ENCODE measurements around the gene LYPD6.

The LYPD6 gene

GRCh38 chr2:149399934-149400615 lies 69.7 kb downstream of the LYPD6 start:
- no peaks in the 10 kb centered on the region for H3K9me3 ChIP-seq (ENCODE audit: control insufficient read depth, insufficient read depth, low read depth, low read length)

DNA sequence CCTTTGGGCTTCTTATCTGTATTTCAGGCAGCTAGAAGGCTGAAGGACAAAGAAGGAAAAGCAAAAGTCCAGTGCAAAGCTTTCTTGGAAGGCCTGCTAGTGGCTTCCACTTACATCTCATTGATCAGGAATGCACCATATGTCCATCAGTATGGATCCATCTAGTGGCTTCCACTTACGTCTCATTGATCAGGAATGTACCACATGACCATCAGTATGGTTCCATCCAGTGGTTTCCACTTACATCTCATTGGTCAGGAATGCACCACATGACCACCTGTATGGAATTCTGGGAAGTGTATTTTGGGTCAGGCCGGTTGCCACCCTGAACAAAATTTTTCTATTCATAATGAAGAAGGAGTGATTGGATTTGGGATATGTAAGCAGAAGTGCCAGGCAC lies 70.6 kb downstream of the LYPD6 start:
- H3K4me3 ChIP-seq (ENCODE audit: low read depth, low read length), result no peak overlapping the region
- H3K36me3 ChIP-seq (ENCODE audit: control insufficient read depth in 2 of 2, insufficient read depth in 1 of 2, low read length in 2 of 2), result no peaks in the 10 kb centered on the region
- ChIA-PET POLR2A (no interaction called here), CTCF (no interaction called here)
- H3K4me1 ChIP-seq (ENCODE audit: control insufficient read depth, insufficient read depth, low read length), result no peaks in the 10 kb centered on the region
- no peak overlapping the region for H3K27ac ChIP-seq (ENCODE audit: extremely low read depth, low read depth, low read length)
- H3K9me3 ChIP-seq (ENCODE audit: control insufficient read depth, insufficient read depth, low read depth, low read length), result no peaks in the 10 kb centered on the region
- TF ChIP-seq ZNF10 (tag by site-specific recombination; IDR thresholded peaks at IDR 0.05), result no peak
- no peak for TF ChIP-seq ZNF747 (tag by site-specific recombination; IDR thresholded peaks at IDR 0.05)
- TF ChIP-seq ZNF510 (tag by site-specific recombination; IDR thresholded peaks at IDR 0.05; ENCODE audit: insufficient replicate concordance), result no peak
- no peak for TF ChIP-seq GFI1B (tag by site-specific recombination; IDR thresholded peaks at IDR 0.05)
- no peak for TF ChIP-seq ZBTB26 (tag by site-specific recombination; optimal IDR thresholded peaks at IDR 0.05)
- TF ChIP-seq, protein P1, sequence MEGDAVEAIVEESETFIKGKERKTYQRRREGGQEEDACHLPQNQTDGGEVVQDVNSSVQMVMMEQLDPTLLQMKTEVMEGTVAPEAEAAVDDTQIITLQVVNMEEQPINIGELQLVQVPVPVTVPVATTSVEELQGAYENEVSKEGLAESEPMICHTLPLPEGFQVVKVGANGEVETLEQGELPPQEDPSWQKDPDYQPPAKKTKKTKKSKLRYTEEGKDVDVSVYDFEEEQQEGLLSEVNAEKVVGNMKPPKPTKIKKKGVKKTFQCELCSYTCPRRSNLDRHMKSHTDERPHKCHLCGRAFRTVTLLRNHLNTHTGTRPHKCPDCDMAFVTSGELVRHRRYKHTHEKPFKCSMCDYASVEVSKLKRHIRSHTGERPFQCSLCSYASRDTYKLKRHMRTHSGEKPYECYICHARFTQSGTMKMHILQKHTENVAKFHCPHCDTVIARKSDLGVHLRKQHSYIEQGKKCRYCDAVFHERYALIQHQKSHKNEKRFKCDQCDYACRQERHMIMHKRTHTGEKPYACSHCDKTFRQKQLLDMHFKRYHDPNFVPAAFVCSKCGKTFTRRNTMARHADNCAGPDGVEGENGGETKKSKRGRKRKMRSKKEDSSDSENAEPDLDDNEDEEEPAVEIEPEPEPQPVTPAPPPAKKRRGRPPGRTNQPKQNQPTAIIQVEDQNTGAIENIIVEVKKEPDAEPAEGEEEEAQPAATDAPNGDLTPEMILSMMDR (tag by site-specific recombination; IDR thresholded peaks at IDR 0.05), result no peak
- no peak for TF ChIP-seq ZNF701 (tag by site-specific recombination; IDR thresholded peaks at IDR 0.05)
- TF ChIP-seq ZSCAN23 (tag by site-specific recombination; IDR thresholded peaks at IDR 0.05), result no peak

More at GRCh38 chr2:149399934-149400615, 69.7 kb downstream of the LYPD6 start:
- H3K4me1 ChIP-seq (ENCODE audit: control insufficient read depth, insufficient read depth, low read length), result no peaks in the 10 kb centered on the region
- TF ChIP-seq ZNF549 (tag by site-specific recombination; IDR thresholded peaks at IDR 0.05) (no peak), ZNF16 (tag by site-specific recombination; IDR thresholded peaks at IDR 0.05; ENCODE audit: low read depth) (no peak), ZNF221 (tag by site-specific recombination; IDR thresholded peaks at IDR 0.05; ENCODE audit: borderline replicate concordance) (no peak), ATF2 (tag by site-specific recombination; IDR thresholded peaks at IDR 0.05; ENCODE audit: low read depth) (no peak), ZNF510 (tag by site-specific recombination; IDR thresholded peaks at IDR 0.05; ENCODE audit: insufficient replicate concordance) (no peak), ZNF561 (tag by site-specific recombination; IDR thresholded peaks at IDR 0.05; ENCODE audit: borderline replicate concordance) (no peak), ZNF23 (tag by site-specific recombination; IDR thresholded peaks at IDR 0.05; ENCODE audit: borderline replicate concordance) (no peak), ZNF133 (tag by site-specific recombination; IDR thresholded peaks at IDR 0.05) (no peak), ZNF692 (tag by site-specific recombination; IDR thresholded peaks at IDR 0.05) (no peak), ZBTB26 (tag by site-specific recombination; optimal IDR thresholded peaks at IDR 0.05) (no peak), ZNF211 (tag by site-specific recombination; IDR thresholded peaks at IDR 0.05; ENCODE audit: low read depth) (no peak), ZNF596 (tag by site-specific recombination; IDR thresholded peaks at IDR 0.05) (no peak), YY2 (tag by site-specific recombination; IDR thresholded peaks at IDR 0.05) (no peak), ZNF792 (tag by site-specific recombination; IDR thresholded peaks at IDR 0.05) (no peak), ZNF571 (tag by site-specific recombination; IDR thresholded peaks at IDR 0.05) (no peak), ZNF404 (tag by site-specific recombination; IDR thresholded peaks at IDR 0.05) (no peak)
- TF ChIP-seq, protein P2, sequence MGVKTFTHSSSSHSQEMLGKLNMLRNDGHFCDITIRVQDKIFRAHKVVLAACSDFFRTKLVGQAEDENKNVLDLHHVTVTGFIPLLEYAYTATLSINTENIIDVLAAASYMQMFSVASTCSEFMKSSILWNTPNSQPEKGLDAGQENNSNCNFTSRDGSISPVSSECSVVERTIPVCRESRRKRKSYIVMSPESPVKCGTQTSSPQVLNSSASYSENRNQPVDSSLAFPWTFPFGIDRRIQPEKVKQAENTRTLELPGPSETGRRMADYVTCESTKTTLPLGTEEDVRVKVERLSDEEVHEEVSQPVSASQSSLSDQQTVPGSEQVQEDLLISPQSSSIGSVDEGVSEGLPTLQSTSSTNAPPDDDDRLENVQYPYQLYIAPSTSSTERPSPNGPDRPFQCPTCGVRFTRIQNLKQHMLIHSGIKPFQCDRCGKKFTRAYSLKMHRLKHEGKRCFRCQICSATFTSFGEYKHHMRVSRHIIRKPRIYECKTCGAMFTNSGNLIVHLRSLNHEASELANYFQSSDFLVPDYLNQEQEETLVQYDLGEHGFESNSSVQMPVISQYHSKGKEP (tag by site-specific recombination; IDR thresholded peaks at IDR 0.05), result no peak
- no peak overlapping the region for H3K27ac ChIP-seq (ENCODE audit: extremely low read depth, low read depth, low read length)
- H3K36me3 ChIP-seq (ENCODE audit: control insufficient read depth in 2 of 2, insufficient read depth in 1 of 2, low read length in 2 of 2), result no peaks in the 10 kb centered on the region
- H3K4me3 ChIP-seq (ENCODE audit: low read depth, low read length), result no peak overlapping the region
- ChIA-PET POLR2A (interaction anchor here (0.6 kb wide), 1 partner anchor 301 kb away, joined by 5 read pairs; no protein-coding TSS in a partner anchor), CTCF (no interaction called here)
